Measurements from ENCODE around the gene PHACTR1. TPM values are rescaled to one million over a fixed set of nuclear protein-coding genes. Genes with fewer than 3 reads are reported as not detected.

Gene PHACTR1
- 4.5 and 9.7 TPM in 2 replicates for total RNA-seq

DNA sequence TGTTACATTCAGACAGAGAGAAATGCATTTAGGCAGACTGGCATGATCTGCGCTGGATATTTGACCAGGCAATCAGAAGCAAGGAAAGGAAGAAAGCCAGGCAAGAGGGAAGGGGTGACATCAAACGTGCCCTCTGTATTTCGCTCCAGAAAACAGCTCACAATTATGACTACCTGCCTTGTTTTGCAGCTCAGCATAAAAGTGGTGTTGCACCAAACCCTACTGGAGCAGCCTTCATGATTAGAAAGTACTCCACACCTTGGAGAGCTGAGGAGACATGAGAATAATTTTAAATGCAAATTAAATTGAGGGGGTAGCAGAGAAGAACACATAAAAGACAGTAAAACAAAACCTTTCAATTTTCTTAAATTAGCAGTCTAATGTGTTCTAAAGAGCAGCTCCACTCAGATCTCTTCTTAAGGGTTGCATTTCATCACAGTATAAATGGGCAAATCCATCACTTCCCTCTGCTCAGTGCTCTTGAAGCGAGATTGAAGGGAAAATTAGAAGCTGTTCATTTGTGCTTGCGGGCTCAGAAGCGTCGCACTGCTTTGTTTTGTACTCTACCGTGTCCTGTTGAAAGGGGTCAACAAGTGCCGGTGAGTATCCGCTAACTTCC, at the start of gene PHACTR1:
Gene PHACTR1 (plus strand): TSS at position 470 of the 619 bp plus-strand sequence.

DNA sequence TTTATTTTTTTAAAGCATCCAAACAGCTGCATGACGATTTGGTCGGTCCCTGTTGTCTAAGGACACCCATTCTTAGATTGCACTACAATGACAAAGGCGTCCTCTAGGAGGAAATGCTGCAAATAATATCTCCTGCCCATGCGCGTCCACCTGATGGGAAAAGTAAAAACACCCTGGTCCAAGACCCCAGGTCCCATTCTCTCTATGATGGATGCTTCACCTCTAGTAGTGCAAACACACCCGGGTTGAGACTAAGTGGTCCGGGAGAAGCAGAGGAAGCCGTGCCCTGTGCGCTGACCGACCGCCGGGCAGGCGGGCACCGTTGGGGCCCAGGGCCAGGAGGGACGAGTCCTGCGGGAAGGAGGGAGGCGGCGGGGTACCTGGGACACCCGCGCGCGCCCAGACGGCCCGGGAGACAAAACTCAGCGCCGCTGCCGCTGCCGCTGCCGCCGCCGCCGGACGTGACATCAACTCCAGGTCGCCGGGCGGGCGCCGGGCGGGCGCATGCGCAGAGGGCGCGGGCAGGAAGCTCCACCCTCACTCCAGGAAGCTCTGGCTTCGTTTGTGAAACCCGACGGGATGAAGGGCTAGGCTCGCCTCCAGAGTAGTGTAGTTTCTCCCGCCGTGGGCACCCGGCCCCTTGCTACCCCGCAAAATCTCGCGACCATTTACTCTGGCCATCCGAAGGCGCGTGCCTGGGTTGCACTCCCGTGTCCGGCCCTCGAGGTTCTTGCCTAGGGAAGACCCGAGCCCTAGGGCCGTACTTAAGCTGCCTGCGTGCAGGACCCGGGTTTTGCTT, 611.7 kb downstream of the PHACTR1 start, which contains the start of gene TBC1D7:
Gene TBC1D7 (minus strand): TSS at position 462 of the 799 bp plus-strand sequence. CDS start 1,639 bp downstream, outside the sequence.

Small RNA genes within 50 kb of the gene (small RNA-seq; reads per million reads assigned to genes)
- 29.3 reads per million, percentile 96 among the genes with 10 or more reads in this experiment for gene RNU1-11P
